ENCODE results near the gene KDM2B. TPM values are rescaled to one million over a fixed set of nuclear protein-coding genes. Genes with fewer than 3 reads are reported as not detected.

KDM2B gene
- total and polyA plus RNA-seq, 2 donors (not counting 1 experiment from before 2014, with no cell fraction given) = 108 to 126 TPM

- H3K27me3 ChIP-seq (replicated peaks in 1 of 4; ENCODE audit: control extremely low read depth in 1 of 4, control insufficient read depth in 3 of 4, insufficient read depth in 4 of 4, low read length in 3 of 4) = no peaks in the 10 kb centered on the region
- H4K20me1 ChIP-seq (ENCODE audit: control insufficient read depth, insufficient read depth, low read length, poor library complexity, severe bottlenecking) = no peaks in the 10 kb centered on the region
- Mint-ChIP-seq H3K27me3 (no peaks in the 10 kb centered on the region), H3K9me3 (ENCODE audit: insufficient read depth) (no peaks in the 10 kb centered on the region), H3K27ac (no peak overlapping the region), H3K4me1 (peaks cover 2% of the 10 kb centered on the region), H3K4me3 (no peak overlapping the region)
- ChIA-PET CTCF (interaction anchor here (8.0 kb wide), 1 partner anchor 133 kb away, joined by 178 read pairs; no protein-coding TSS in a partner anchor), POLR2A (interaction anchor here (1.3 kb wide), 1 partner anchor 12 kb away, joined by 3 read pairs; no protein-coding TSS in a partner anchor)
- no peaks in the 10 kb centered on the region for H3K9me3 ChIP-seq (ENCODE audit: control extremely low read depth in 1 of 3, control insufficient read depth in 2 of 3, insufficient read depth in 1 of 3, low read length in 2 of 3)
- WGBS (ENCODE audit: insufficient coverage) = 99% methylated on average over 6 of the region's 7 CpGs
- intact Hi-C loops (cut with micrococcal nuclease) = no loop called here
- no peak overlapping the region for H3K4me3 ChIP-seq (ENCODE audit: control extremely low read depth in 1 of 5, extremely low read depth in 1 of 5, insufficient read depth in 1 of 5, low read depth in 2 of 5, low read length in 4 of 5)
- ATAC-seq (ENCODE audit: low read depth) = no peak
- no peak overlapping the region for H3K9ac ChIP-seq (ENCODE audit: low read length)
- H3K4me2 ChIP-seq (replicated peaks; ENCODE audit: low read depth, low read length, poor library complexity, severe bottlenecking) = no peak overlapping the region
- no peak for DNase-seq
- H3K4me1 ChIP-seq (ENCODE audit: control insufficient read depth in 2 of 2, insufficient read depth in 2 of 2, low read length in 2 of 2) = peaks cover 0 to 3% of the 10 kb centered on the region in 2 donors
- H3K79me2 ChIP-seq (ENCODE audit: control insufficient read depth, insufficient read depth, low read length) = peaks cover 4% of the 10 kb centered on the region
- H2AFZ ChIP-seq (ENCODE audit: insufficient read depth, low read depth, low read length, poor library complexity, severe bottlenecking) = no peak overlapping the region
- H3K27ac ChIP-seq (ENCODE audit: low read length in 2 of 2) = no peak overlapping the region
- no peaks in the 10 kb centered on the region for H3K36me3 ChIP-seq (replicated peaks in 1 of 2; ENCODE audit: control extremely low read depth in 1 of 2, control insufficient read depth in 1 of 2, extremely low read depth in 1 of 2, insufficient read depth in 2 of 2, low read length in 1 of 2)
- TF ChIP-seq CTCF (IDR thresholded peaks at IDR 0.05) = no peak
- TF ChIP-seq EZH2 (IDR thresholded peaks at IDR 0.05; ENCODE audit: borderline replicate concordance, insufficient read depth, low read depth, low read length, poor library complexity, severe bottlenecking) = no peak
Measured at GRCh38 chr12:121549075-121549474, 31.7 kb downstream of the KDM2B start.

- H3K4me2 ChIP-seq (replicated peaks; ENCODE audit: low read depth, low read length, poor library complexity, severe bottlenecking) = no peak overlapping the region
- WGBS (ENCODE audit: insufficient coverage) = 94% methylated on average over 6 of the region's 6 CpGs
- no peak overlapping the region for H3K4me3 Mint-ChIP-seq
- intact Hi-C loops (cut with micrococcal nuclease) = no loop called here
- no peak overlapping the region for H3K27ac Mint-ChIP-seq
- no peaks in the 10 kb centered on the region for H3K9me3 Mint-ChIP-seq (ENCODE audit: insufficient read depth)
- H3K79me2 ChIP-seq (ENCODE audit: control insufficient read depth, insufficient read depth, low read length) = peaks cover 2% of the 10 kb centered on the region
- no peaks in the 10 kb centered on the region for H3K27me3 ChIP-seq (replicated peaks in 1 of 4; ENCODE audit: control extremely low read depth in 1 of 4, control insufficient read depth in 3 of 4, insufficient read depth in 4 of 4, low read length in 3 of 4)
- H3K9ac ChIP-seq (ENCODE audit: low read length) = no peak overlapping the region
- no peaks in the 10 kb centered on the region for H4K20me1 ChIP-seq (ENCODE audit: control insufficient read depth, insufficient read depth, low read length, poor library complexity, severe bottlenecking)
- TF ChIP-seq CTCF (IDR thresholded peaks at IDR 0.05) (no peak), EZH2 (IDR thresholded peaks at IDR 0.05; ENCODE audit: borderline replicate concordance, insufficient read depth, low read depth, low read length, poor library complexity, severe bottlenecking) (no peak)
- H3K9me3 ChIP-seq (ENCODE audit: control extremely low read depth in 1 of 3, control insufficient read depth in 2 of 3, insufficient read depth in 1 of 3, low read length in 2 of 3) = no peaks in the 10 kb centered on the region
- ChIA-PET POLR2A (no interaction called here), CTCF (interaction anchor here (0.7 to 1.4 kb wide), 3 partner anchors 36 to 137 kb away, joined by 3 to 4 read pairs (median 4); no protein-coding TSS in a partner anchor)
- no peak for DNase-seq
- no peak overlapping the region for H2AFZ ChIP-seq (ENCODE audit: insufficient read depth, low read depth, low read length, poor library complexity, severe bottlenecking)
- no peaks in the 10 kb centered on the region for H3K36me3 ChIP-seq (replicated peaks in 1 of 2; ENCODE audit: control extremely low read depth in 1 of 2, control insufficient read depth in 1 of 2, extremely low read depth in 1 of 2, insufficient read depth in 2 of 2, low read length in 1 of 2)
- H3K27ac ChIP-seq (ENCODE audit: low read length in 2 of 2) = no peak overlapping the region
- no peaks in the 10 kb centered on the region for H3K27me3 Mint-ChIP-seq
- peaks cover 4% of the 10 kb centered on the region for H3K4me1 Mint-ChIP-seq
- H3K4me1 ChIP-seq (ENCODE audit: control insufficient read depth in 2 of 2, insufficient read depth in 2 of 2, low read length in 2 of 2) = no peaks in the 10 kb centered on the region
- ATAC-seq (ENCODE audit: low read depth) = no peak
- H3K4me3 ChIP-seq (ENCODE audit: control extremely low read depth in 1 of 5, extremely low read depth in 1 of 5, insufficient read depth in 1 of 5, low read depth in 2 of 5, low read length in 4 of 5) = no peak overlapping the region
Measured at GRCh38 chr12:121545480-121545879, 35.3 kb downstream of the KDM2B start.
